K562 (cell line): ENCODE data around the gene ZC3H10. TPM values are rescaled to one million over a fixed set of nuclear protein-coding genes. Genes with fewer than 3 reads are reported as not detected.

Experiments
- ARID4B ChIP-seq: sonication (generic); formaldehyde crosslinking; IDR thresholded peaks from 2 replicates; pipeline ENCODE4 v1.8.0; 2022; ENCODE audit warnings: mild to moderate bottlenecking, missing genetic modification reagents
- ATF7 ChIP-seq: fragments of 450-650 bp; IDR thresholded peaks from 2 replicates; pipeline ENCODE4 v1.7.1; 2014; ENCODE audit warnings: mild to moderate bottlenecking, moderate library complexity
- HCFC1 ChIP-seq: IDR thresholded peaks from 2 replicates; pipeline ENCODE4 v1.6.1; 2012; ENCODE audit warnings: low read depth, low read length, improper control_type of control experiment
- HNRNPH1 ChIP-seq: fragments of 200-400 bp; formaldehyde crosslinking; optimal IDR thresholded peaks from 2 replicates; pipeline ENCODE3; 2017; ENCODE audit warnings: low read depth, mild to moderate bottlenecking, low read length, moderate library complexity
- KDM5B ChIP-seq: fragments of 200-600 bp; sonication (generic); IDR thresholded peaks from 2 replicates; pipeline ENCODE4 v1.6.1; 2012; ENCODE audit warnings: low read depth, mild to moderate bottlenecking, moderate library complexity, low read length, control low read depth, inconsistent platforms; ENCODE audit not compliant: insufficient replicate concordance
- NKRF ChIP-seq: fragments of 450-650 bp; IDR thresholded peaks from 2 replicates; pipeline ENCODE4 v1.6.1; 2016; ENCODE audit warnings: borderline replicate concordance
- TSHZ1 ChIP-seq: fragments of 250-450 bp; sonication (Bioruptor Pico); IDR thresholded peaks from 2 replicates; pipeline ENCODE4 v1.4.0; 2020; ENCODE audit warnings: mild to moderate bottlenecking, moderate library complexity
- ZBTB17 ChIP-seq: fragments of 450-650 bp; formaldehyde crosslinking; IDR thresholded peaks from 2 replicates; pipeline ENCODE4 v1.4.0; 2020; ENCODE audit warnings: mild to moderate bottlenecking
- ZNF766 ChIP-seq: fragments of 200-800 bp; sonication (Bioruptor generic); conservative IDR thresholded peaks from 2 replicates; pipeline ENCODE4 v1.6.1; 2016; ENCODE audit warnings: missing genetic modification characterization, missing compliant biosample characterization
- polyA plus RNA-seq, 8 experiments: library from polyadenylated mRNA; depleted of rRNA in 4 of 8; stranded (reverse) in 5 of 8; unstranded in 3 of 8; fragments of >200 nt; fragmentation: Nextera tagmentation in 2 of 8; fragmentation: Illumina TruSeq in 1 of 8; extraction: Ambion mirVana in 2 of 8; extraction: Trizol in 1 of 8; gene quantifications; 2 replicates each; pipeline versions ENCODE4 v1.2.1 to v1.2.3, GENCODE V29; 2011 to 2014; ENCODE audit warnings: inconsistent platforms in 1 of 8, missing spikeins in 1 of 8
- total RNA-seq, 7 experiments: library from RNA; depleted of rRNA in 6 of 7; stranded (reverse); fragments of >200 nt in 6 of 7; fragmentation: Illumina TruSeq in 2 of 7; extraction: Trizol in 2 of 7; gene quantifications; 2 replicates each; pipeline versions ENCODE4 v1.2.1 to v1.2.3, GENCODE V29; 2011 to 2021; ENCODE audit warnings: low replicate concordance in 1 of 7
- TF ChIP-seq, protein P1 (sequence below), 2 experiments: IDR thresholded peaks; 2 replicates each; pipeline ENCODE4 v1.6.1; 2011; ENCODE audit warnings: borderline replicate concordance in 1 of 2, control low read depth in 1 of 2, low read depth in 1 of 2, low read length in 1 of 2, mild to moderate bottlenecking in 1 of 2, mixed read lengths in 1 of 2, moderate library complexity in 1 of 2; ENCODE audit not compliant: insufficient read depth in 1 of 2, insufficient read length in 1 of 2, poor library complexity in 1 of 2, severe bottlenecking in 1 of 2; ENCODE audit errors: extremely low read depth in 1 of 2

Gene ZC3H10
- total and polyA plus RNA-seq, 9 of the 15 experiments (the other 6 are each of a cell fraction or from before 2014, with no cell fraction given) = 0.31 to 4.1 (median 1.6) TPM

- TF ChIP-seq TSHZ1 (CRISPR knock-in tag) = no peak
- peak; percentile 63 for TF ChIP-seq KDM5B
- no peak for TF ChIP-seq ARID4B (CRISPR knock-in tag)
- TF ChIP-seq, protein P1, sequence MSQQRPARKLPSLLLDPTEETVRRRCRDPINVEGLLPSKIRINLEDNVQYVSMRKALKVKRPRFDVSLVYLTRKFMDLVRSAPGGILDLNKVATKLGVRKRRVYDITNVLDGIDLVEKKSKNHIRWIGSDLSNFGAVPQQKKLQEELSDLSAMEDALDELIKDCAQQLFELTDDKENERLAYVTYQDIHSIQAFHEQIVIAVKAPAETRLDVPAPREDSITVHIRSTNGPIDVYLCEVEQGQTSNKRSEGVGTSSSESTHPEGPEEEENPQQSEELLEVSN (IDR thresholded peaks at IDR 0.05; ENCODE audit: borderline replicate concordance in 1 of 2, extremely low read depth in 1 of 2, insufficient read depth in 1 of 2, insufficient read length in 1 of 2, low read depth in 1 of 2, low read length in 1 of 2, poor library complexity in 1 of 2, severe bottlenecking in 1 of 2) = peak; percentile 12 to 43
- TF ChIP-seq ATF7 = peak; percentile 66
- no peak for TF ChIP-seq ZBTB17 (CRISPR knock-in tag)
- no peak for TF ChIP-seq HNRNPH1
- TF ChIP-seq ZNF766 (CRISPR knock-in tag) = no peak
- TF ChIP-seq HCFC1 = peak; percentile 94
- peak; percentile 50; the same call in 1 of the 2 replicates for TF ChIP-seq NKRF
These were observed 34.2 kb downstream of the ZC3H10 start, which contains the start of gene MYL6B (continued) for GRCh38 chr12:56152132-56152755.
